Calu3 (cell line): ENCODE data around the gene HOXB5. TPM values are rescaled to one million over a fixed set of nuclear protein-coding genes. Genes with fewer than 3 reads are reported as not detected.

Source experiments
- BruUV-seq: library from RNA; stranded (reverse); fragments of 400-500 nt; replicated peaks from 2 replicates; lab custom pipeline; 2021; lab: Mats Ljungman, UMichigan
- CTCF ChIA-PET: fragments of 300-600 bp; sonication (Branson Sonifier 250); formaldehyde crosslinking; loops from one replicate; lab custom pipeline; 2022; ENCODE audit warnings: antibody characterized with exemption; lab: Charles Lee
- DNase-seq: peaks from one replicate; pipeline ENCODE4 v3.0.0; 2022
- H3K27ac Mint-ChIP-seq: one replicate; pipeline ENCODE4 v1.8.0; 2022; ENCODE audit warnings: mixed read lengths; ENCODE audit not compliant: unreplicated experiment
- H3K27me3 Mint-ChIP-seq: one replicate; pipeline ENCODE4 v1.8.0; 2022; ENCODE audit warnings: mixed read lengths; ENCODE audit not compliant: unreplicated experiment
- H3K36me3 Mint-ChIP-seq: one replicate; pipeline ENCODE4 v1.8.0; 2022; ENCODE audit warnings: mild to moderate bottlenecking, moderate library complexity, mixed read lengths; ENCODE audit not compliant: insufficient read depth, unreplicated experiment
- H3K4me1 Mint-ChIP-seq: one replicate; pipeline ENCODE4 v1.8.0; 2022; ENCODE audit warnings: mild to moderate bottlenecking, low read depth, mixed read lengths; ENCODE audit not compliant: unreplicated experiment
- H3K4me3 Mint-ChIP-seq: one replicate; pipeline ENCODE4 v1.8.0; 2022; ENCODE audit warnings: mild to moderate bottlenecking, low read depth, moderate library complexity, mixed read lengths; ENCODE audit not compliant: unreplicated experiment
- H3K9me3 Mint-ChIP-seq: one replicate; pipeline ENCODE4 v1.8.0; 2022; ENCODE audit warnings: low read depth, mixed read lengths; ENCODE audit not compliant: unreplicated experiment
- intact Hi-C: fragments of 100-400 bp; cut with micrococcal nuclease; formaldehyde crosslinking; loops from one replicate; pipeline ENCODE4 v1.10.0; 2022; ENCODE audit not compliant: unreplicated experiment
- total RNA-seq: library from RNA; stranded (reverse); gene quantifications from 2 replicates; pipeline ENCODE4 v1.2.3, GENCODE V29; 2022
- TF ChIP-seq, protein P1 (sequence below): fragments of 200-600 bp; IDR thresholded peaks from one replicate; pipeline ENCODE4 v1.8.0; 2022; ENCODE audit warnings: antibody characterized with exemption; ENCODE audit not compliant: unreplicated experiment

The HOXB5 gene
- total RNA-seq, 1 experiment from 2014 or later = 48.5 TPM

DNA sequence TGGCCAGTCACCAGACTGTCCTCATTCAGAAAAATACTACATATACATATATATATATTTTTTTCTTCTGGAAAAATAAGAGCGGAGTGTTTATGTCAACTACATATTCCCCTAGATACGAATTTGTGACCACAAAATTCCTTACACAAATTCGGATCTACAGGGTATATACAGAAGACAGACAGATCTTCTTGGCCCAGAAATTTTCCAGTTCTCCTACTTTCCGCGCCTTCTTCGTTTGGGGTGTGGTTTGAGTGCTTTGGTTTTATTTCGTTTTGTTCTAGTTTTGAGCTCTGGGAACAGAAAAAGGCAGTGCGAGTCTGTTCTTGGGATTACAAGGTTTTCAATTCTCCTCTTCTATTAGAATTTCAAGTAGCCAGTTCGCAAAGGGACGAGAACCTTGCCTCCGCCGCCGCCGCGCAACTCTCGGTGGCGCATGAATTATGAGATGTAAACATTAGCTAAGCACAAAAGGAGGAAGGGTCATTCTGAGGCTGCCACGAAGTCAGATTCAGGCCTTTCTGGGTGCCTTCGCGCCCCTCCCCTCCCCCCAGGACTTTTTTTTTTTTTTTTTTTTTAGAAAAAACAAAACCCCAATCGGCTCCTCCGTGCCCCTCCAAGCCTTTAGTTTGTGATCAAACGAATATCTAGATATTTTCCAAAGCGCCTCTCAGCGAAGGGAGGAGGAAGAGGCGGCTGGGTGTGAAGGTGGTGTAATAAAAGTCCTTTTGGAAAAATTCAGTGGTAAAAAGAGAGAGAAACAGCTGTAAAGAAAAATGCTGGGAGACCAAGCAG is 13.6 kb downstream of the HOXB5 start:
- Mint-ChIP-seq H3K27ac (peak overlapping the region; percentile 95), H3K9me3 (no peaks in the 10 kb centered on the region), H3K4me1 (peaks cover 53% of the 10 kb centered on the region), H3K36me3 (peaks cover 96% of the 10 kb centered on the region), H3K4me3 (no peak overlapping the region), H3K27me3 (peaks cover 36% of the 10 kb centered on the region)
- TF ChIP-seq, protein P1, sequence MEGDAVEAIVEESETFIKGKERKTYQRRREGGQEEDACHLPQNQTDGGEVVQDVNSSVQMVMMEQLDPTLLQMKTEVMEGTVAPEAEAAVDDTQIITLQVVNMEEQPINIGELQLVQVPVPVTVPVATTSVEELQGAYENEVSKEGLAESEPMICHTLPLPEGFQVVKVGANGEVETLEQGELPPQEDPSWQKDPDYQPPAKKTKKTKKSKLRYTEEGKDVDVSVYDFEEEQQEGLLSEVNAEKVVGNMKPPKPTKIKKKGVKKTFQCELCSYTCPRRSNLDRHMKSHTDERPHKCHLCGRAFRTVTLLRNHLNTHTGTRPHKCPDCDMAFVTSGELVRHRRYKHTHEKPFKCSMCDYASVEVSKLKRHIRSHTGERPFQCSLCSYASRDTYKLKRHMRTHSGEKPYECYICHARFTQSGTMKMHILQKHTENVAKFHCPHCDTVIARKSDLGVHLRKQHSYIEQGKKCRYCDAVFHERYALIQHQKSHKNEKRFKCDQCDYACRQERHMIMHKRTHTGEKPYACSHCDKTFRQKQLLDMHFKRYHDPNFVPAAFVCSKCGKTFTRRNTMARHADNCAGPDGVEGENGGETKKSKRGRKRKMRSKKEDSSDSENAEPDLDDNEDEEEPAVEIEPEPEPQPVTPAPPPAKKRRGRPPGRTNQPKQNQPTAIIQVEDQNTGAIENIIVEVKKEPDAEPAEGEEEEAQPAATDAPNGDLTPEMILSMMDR = no peak
- BruUV-seq = no TSS peak
- intact Hi-C loops = loop anchor here (5.0 kb wide), 2 partner anchors 38 to 288 kb away; no protein-coding TSS in a partner anchor
- DNase-seq = no peak
- CTCF ChIA-PET = interaction anchor here (0.6 to 0.7 kb wide), 4 partner anchors 8 to 147 kb away, joined by 3 to 8 read pairs (median 4); no protein-coding TSS in a partner anchor

DNA sequence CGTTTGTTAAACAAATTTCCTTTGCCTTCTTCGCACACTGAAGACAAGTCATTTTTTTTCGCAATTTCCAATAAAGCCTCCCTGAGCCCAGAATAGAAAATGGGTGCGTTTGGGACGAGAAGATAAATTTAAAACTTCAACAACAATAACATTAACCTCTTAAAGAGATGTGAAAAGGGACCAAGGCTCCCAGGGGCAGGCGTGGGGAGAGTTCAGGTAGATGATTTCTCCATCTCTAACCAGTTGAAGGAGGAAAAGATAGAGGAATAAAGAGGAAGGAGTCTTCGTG is 14.2 kb downstream of the HOXB5 start:
- Mint-ChIP-seq H3K27ac (peak overlapping the region; percentile 95), H3K27me3 (peaks cover 33% of the 10 kb centered on the region), H3K4me3 (no peak overlapping the region), H3K36me3 (peaks cover 96% of the 10 kb centered on the region), H3K9me3 (no peaks in the 10 kb centered on the region), H3K4me1 (peaks cover 50% of the 10 kb centered on the region)
- BruUV-seq = no TSS peak
- TF ChIP-seq, protein P1 = no peak
- intact Hi-C loops = loop anchor here (5.0 kb wide), 2 partner anchors 37 to 287 kb away; no protein-coding TSS in a partner anchor
- CTCF ChIA-PET = interaction anchor here (0.7 to 1.5 kb wide), 4 partner anchors 13 to 147 kb away, joined by 3 to 8 read pairs (median 4); no protein-coding TSS in a partner anchor
- DNase-seq = no peak

GRCh38 chr17:48578616-48579470 is 14.7 kb downstream of the HOXB5 start:
- Mint-ChIP-seq H3K4me1 (peaks cover 50% of the 10 kb centered on the region), H3K4me3 (no peak overlapping the region), H3K27me3 (peaks cover 28% of the 10 kb centered on the region), H3K27ac (peak overlapping the region; percentile 95), H3K9me3 (no peaks in the 10 kb centered on the region), H3K36me3 (peaks cover 96% of the 10 kb centered on the region)
- TSS peak; percentile 46 for BruUV-seq
- no peak for DNase-seq
- CTCF ChIA-PET = interaction anchor here (1.0 to 1.5 kb wide), 2 partner anchors 12 to 18 kb away, joined by 4 read pairs; no protein-coding TSS in a partner anchor
- TF ChIP-seq, protein P1 = no peak
- intact Hi-C loops = loop anchor here (5.0 kb wide), 2 partner anchors 37 to 287 kb away; no protein-coding TSS in a partner anchor

- peak within 1 kb of the TSS; percentile 95 for H3K27ac Mint-ChIP-seq
- no peaks in the 10 kb centered on the region for H3K9me3 Mint-ChIP-seq
- TF ChIP-seq, protein P1 = no peak
- CTCF ChIA-PET = interaction anchor here (1.0 to 1.5 kb wide), 2 partner anchors 12 to 17 kb away, joined by 4 read pairs; no protein-coding TSS in a partner anchor
- DNase-seq = peak; percentile 88
- no peak within 1 kb of the TSS for H3K4me3 Mint-ChIP-seq
- peaks cover 50% of the 10 kb centered on the region for H3K4me1 Mint-ChIP-seq
- BruUV-seq = no TSS peak
- peaks cover 100% of the 10 kb centered on the region for H3K36me3 Mint-ChIP-seq
- intact Hi-C loops = loop anchor here (5.0 kb wide), 2 partner anchors 36 to 286 kb away; no protein-coding TSS in a partner anchor
- H3K27me3 Mint-ChIP-seq = peaks cover 20% of the 10 kb centered on the region
These were observed 15.5 kb downstream of the HOXB5 start, which contains the start of gene HOXB4 for GRCh38 chr17:48577946-48578615. TSS of gene HOXB4 (minus strand) at chr17:48578350. CDS start at chr17:48578319, 31 bp downstream.
